HG03442 (cell line): ENCODE results near the gene KLRC2.
A peak's percentile ranks its signal among the peaks of the same experiment; 100 is the strongest.
"Not testable (repeated sequence)": the region's sequence is repeated elsewhere in the genome, so short reads cannot be mapped to it uniquely, and the experiment has no call there.

Source experiments
- ATAC-seq: cut with Tn5 transposase; IDR thresholded peaks from one replicate; pipeline ENCODE4 v1.9.1; 2021; ENCODE audit warnings: mild to moderate bottlenecking, moderate library complexity; ENCODE audit not compliant: unreplicated experiment

The KLRC2 gene

DNA sequence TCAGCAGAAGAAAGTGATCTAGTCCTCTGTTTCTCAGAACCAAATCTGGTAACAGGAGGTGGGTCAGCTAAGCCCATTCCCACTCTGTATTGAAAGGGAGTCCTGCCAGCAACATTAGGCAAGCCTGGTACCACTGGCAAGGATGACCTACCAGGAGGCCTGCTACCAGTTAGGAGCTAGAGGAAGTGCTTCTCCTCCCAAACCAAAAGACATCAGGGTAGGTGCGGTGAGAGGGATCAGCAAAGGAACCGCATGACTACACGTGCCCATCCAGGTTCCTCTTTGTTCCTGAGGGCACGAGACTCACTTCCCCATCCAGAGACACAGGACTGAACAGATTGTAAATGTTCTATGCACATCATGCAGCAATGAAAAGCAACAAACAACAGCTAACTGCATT, 29.1 kb downstream of the KLRC2 start:
- ATAC-seq: no peak

DNA sequence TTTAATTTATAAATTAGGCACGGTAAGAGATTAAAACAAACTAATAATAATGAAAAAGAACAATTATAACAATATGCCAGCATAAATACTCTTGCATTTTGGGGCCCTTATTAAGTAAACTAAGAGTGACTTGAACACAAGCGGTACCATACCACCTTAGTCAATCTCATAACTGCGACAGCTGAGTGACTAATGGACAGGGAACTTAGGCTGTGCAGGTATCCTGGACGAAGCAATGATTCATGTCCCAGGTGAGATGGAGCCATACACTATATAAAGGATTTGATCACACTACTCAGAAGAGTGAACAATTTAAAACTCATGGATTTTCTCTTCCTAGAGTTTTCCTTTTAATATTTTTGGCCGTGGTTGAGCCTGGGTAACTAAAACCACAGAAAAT, 30.5 kb downstream of the KLRC2 start:
- no peak for ATAC-seq

DNA sequence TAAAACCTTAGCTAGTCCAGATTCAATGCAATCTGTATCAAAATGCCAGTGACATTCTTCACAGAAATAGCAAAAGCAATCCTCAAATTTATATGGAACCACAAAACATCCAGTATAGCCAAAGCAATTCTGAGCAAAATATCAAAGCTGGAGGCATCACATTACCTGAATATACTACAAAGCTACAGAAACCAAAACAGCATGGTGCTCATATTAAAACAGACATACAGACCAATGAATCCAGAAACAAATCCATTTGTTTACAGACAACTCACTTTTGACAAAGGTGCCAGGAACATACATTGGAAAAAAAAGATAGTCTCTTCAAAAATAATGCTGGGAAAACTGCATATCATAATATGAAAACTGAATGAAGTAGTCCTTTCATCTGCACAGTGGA, 31.0 kb downstream of the KLRC2 start:
- no peak for ATAC-seq

DNA sequence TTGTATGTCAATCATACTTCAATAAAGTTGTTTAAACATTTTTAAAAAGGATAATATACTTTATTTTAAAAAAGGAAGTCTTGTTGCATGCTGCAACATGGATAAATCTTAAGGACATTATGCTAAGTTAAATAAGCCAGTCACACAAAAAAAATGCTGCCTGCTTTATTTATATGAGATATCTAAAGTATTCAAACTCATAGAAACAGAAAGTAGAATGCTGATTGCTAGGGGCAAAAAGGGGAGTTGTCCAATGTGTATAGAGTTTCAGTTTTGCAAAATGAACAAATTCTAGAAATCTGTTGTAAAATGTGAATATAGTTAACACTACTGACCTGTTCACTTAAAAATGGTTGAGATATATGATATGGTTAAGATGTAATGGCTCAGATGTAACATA, 35.0 kb downstream of the KLRC2 start:
- ATAC-seq: no peak

DNA sequence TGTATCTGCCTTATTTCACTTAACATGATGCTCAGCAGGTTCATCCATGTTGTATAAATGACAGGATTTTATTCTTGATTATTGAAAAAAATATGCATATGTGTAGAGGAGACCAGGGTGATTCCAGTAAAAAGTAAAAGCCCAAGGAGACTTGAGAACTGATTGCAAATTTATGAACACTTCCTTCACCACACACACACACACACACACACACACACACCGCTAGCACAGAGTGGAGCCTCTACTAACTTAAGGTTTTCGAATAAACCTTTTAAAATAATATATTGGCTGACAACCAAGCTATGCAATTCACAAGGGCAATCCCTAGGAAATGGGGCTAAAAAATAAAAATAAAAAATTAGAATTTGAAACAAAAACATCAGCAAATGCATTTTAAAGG, 37.6 kb downstream of the KLRC2 start:
- no peak for ATAC-seq

DNA sequence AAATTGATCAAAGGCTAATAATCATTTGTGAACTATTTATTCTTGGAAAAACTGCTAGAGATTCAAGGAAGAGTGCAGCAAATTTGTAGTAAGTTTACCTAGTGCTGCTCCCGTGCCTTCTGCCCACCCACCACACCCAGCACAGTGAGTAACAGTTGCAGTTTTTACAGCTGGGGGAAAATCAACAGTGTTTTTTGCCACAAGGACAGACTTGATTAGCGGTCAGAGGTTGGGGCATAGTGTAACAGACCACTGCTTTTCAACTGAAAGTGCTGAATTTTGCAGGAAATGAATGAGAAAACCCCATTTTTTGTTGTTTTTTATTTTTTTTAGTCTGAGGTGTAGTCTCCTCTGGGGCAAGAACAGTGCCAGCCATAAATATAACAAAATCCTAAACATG, 38.5 kb downstream of the KLRC2 start:
- no peak for ATAC-seq

DNA sequence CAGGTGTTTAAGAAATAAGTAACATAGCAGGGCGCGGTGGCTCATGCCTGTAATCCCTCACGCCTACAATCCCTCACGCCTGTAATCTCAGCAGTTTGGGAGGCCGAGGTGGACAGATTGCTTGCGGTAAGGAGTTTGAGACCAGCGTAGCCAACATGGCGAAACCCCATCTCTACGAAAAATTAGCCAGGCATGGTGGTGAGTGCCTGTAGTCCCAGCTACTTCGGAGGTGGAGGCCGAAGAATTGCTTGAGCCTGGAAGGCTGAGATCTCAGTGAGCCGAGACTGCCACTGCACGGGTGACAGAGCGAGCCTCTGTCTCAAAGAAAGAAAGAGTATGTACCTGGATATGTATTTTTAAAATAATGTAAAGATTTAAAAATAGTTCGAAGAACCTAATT, 39.6 kb downstream of the KLRC2 start:
- ATAC-seq: not testable (repeated sequence)

DNA sequence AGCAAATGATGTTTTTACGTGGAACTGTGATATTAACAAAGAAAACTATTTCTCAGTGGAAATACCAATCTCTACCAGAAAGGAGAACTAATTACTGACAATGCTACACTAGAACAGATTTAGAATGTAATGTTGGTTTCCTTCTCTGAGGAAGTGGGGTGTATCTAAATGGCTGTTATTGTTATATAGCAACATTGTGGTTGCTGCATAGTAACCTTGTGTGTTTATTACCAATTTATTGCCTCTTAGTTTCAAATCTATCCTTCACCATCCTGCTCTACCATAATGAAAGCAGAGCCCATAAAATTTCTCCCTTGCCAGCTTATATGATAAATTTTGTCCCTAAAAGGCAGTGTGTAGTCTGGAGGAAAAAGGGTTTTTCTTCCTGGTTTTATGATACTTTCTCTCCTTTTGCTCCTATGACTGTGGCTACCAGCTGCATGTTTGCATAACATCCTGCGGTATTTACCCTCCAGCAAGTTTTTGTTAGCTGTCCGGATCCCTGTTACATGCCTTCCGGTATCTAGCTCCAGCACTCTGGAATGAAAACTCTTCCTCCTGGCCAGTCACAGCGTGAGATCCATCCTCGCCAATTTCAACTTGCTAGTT, 40.3 kb downstream of the KLRC2 start:
- peak; percentile 76 for ATAC-seq

DNA sequence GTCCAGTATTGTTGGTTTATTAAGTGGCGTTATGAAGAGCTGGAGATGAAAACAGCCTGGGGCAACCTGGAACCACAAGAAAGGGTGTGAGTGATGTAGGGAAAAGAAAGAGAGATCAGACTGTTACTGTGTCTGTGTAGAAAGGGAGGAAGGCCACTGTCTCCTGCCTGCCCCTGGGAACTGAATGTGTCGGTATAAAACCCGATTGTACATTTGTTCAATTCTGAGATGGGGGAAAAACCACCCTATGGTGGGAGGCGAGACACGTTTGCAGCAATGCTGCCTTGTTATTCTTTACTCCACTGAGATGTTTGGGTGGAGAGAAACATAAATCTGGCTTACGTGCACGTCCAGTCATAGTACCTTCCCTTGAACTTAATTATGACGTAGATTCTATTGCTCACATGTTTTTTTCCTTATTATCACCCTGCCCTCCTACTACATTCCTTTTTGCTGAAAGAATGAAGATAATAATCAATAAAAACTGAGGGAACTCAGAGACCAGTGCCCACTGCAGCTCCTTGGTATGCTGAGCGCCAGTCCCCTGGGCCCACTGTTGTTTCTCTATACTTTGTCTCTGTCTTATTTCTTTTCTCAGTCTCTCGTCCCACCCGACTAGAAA, 41.2 kb downstream of the KLRC2 start:
- not testable (repeated sequence) for ATAC-seq

DNA sequence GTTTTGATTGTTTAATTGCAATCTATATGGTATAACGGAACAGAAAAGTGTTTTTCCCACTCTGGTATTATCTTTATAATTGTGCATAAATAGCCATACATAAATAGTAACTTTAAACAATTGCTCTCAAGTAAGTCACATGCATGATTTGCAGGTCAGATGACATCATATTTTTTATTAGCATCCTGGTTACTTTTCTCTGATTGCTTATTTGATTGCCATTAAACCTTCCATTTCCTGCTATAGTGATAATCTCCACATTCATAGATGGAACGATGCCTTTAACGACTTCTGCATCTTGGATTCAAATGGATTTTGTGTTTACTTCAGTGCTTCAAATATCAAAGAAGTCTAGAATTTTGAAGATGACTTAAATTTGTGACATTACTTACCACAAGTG, 42.5 kb downstream of the KLRC2 start:
- ATAC-seq: no peak

DNA sequence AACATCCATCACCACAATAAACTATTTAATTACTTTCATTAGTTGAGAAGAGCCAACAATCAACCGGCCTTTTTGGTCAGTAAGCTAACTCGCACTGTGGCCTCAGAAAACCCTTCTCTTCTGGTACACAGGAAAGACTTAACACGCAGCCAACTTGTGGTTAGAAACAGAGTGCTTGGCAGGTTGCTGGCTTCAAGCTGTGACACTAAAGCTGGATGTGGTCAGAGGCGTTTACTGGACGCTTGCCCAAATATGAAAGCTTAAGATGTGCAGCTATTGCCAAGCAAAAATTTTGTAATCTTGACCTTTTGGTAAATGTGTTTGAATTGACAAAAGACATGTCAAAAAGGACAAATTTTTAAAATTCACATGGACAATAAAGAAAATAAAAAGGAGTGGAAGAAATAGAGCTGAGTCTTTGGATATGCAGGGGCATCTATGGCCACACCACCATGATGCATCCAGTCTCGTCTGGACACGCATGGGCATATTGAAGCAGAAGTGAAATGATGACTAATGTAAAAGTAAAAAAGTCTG, 43.3 kb downstream of the KLRC2 start:
- peak; percentile 62 for ATAC-seq

DNA sequence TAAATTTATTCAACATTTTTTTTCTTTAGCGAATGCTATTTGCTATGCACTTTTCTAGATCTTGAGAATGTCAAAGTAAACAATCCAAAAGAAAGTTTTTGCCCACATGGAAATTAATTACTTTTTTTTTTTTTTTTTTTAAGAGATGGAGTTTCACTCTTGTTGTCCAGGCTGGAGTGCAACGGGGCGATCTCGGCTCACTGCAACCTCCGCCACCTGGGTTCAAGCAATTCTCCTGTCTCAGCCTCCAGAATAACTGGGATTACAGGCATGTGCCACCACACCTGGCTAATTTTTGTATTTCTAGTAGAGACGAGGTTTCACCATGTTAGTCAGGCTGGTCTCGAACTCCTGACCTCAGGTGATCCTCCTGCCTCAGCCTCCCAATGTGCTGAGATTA, 44.8 kb downstream of the KLRC2 start:
- not testable (repeated sequence) for ATAC-seq

DNA sequence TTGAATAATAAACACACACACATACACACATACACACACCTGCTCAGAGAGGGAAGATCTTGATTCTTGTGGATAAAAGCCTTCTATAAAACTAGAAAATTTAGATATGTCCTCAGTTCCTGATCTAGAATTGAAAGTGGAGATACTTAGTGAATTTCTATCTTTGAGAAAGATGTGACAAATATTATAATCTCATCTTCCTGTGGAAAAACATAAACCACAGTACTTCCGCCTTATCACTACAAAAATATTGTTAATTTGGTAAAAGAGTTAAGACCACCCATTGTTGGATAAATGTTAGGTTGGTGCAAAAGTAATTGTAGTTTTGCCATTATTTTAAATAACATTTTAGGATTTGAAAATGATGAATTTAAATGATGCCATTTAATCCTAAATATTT, 45.9 kb downstream of the KLRC2 start, which contains the start of gene KLRK1:
Gene KLRK1 (minus strand): TSS at position 138 of the 400 bp plus-strand sequence. CDS start 1,231 bp downstream, outside the sequence.
- no peak for ATAC-seq

DNA sequence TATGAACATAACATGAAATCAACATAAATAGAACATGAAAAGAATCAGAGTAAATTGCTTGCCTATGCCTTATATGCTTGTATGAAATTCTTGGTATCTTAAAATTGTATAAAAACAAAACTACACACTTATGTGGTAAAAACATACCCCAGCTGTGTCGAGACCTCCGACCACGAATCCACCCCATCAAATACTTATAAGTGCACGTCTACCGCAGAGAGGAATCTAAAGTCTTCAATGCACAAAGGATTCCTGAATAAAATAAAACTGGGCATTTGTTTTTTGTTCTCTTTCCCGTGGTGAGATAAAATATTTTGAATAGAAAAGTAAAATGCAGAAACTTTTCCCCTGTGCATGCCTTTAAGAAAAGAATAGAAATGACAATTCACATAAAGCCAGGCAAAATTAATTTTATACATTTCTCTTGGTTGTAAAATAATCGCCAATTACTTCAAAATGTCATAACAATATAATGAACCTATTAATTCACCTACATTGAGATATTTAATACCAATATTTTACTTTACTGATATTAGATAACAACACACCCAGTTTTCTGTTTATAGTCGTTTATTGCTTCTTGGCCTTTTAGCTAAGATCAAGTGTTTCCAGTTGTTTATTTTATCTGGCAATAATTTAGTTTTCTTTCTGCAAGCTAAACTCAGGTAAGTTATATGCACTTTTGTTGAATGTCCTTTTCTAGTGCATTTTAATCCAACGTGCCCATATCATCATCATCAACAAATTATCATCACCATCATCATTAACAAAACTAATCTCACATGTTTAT, 47.0 kb downstream of the KLRC2 start:
- no peak for ATAC-seq

DNA sequence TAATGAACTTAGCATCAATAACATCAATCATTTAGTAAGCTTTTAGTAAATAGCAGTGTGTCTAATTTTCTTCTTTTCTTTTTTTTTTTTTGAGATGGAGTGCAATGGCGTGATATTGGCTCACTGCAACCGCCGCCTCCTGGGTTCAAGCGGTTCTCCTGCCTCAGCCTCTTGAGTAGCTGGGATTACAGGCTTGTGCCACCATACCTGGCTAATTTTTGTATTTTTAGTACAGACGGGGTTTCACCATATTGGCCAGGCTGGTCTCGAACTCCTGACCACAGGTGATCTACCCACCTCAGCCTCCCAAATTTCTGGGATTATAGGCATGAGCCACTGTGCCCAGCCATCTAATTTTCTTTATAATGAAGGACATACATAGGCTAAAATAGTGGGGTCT, 48.3 kb downstream of the KLRC2 start:
- ATAC-seq: not testable (repeated sequence)

DNA sequence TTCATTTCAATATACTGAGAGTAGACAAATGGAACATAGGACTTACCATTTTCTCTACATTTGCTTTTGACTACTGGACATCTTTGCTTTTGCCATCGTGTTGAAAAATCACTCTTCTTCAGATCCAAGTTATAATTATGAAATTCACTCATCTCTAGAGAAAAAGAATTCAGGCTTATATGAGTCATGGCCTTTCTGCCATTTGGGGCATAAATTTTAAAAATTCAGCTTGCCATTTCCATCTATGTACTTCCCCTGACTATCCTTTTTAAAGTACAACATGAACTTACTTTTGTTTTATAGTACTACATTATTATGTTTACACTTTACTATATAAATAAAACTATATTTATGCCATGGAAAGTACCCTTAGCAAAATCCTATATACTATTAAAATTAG, 49.0 kb downstream of the KLRC2 start:
- no peak for ATAC-seq

DNA sequence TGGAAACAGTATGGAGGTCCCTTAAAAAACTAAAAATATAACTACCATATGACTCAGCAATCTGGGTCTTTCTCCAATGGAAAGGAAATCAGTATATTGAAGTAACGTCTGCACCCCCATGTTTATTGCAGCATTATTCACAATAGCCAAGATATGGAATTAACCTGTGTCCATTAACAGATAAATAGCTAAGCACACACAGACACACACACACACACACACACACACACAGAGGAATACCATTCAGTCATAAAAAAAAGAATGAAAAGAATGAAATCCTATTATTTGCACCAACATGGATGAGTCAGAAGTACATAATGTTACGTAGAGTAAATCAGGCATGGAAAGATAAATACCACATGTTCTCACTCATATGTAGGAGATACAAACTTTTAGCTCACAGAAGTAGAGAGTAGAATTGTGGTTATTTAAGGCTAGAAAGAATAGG, 50.6 kb downstream of the KLRC2 start:
- no peak for ATAC-seq

DNA sequence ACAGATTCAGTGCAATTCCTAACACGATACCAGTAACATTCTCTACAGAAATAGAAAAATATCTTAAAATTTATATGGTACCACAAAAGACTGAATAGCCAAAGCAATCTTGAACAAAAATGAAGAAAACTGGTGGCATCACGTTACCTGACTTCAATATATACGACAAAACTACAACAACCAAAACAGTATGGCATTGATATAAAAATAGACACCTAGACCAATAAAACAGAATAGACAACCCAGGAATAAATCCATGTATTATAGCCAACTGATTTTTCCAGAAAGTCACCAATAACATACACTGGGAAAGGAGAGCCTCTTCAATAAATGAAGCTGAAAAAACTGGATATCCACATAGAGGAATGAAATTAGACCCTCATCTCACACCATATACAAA, 51.6 kb downstream of the KLRC2 start:
- no peak for ATAC-seq

DNA sequence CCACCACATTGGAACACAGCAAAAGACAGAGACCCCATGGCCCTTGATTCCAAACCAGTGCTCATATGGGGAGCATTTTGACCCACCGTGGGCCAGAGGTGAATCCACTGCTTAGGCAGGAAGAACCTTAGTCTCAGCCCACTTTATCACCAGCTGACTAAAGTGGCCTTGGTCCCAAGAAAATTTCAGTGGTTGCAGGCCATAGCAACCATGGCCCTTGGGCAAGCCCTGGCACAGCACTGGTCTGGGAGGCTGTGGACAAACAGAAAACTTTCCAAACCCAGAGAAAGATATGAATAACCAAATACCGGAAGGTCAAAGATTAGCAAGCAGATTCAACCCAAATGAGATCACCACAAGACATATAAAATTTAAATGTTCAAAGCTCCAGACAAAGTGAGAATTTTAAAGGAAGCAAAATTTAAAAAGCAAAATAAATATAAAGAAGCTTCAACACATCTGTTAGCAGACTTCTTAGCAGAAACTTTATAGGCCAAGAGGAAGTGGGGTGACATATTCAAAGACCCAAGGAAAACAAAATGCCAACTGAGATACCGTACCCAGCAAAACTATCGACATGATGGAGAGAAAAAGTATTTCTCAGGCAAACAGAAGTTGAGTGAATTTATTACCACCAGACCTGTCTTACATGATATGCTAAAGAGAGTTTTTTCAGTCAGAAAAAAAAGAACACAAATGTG, 53.7 kb downstream of the KLRC2 start:
- no peak for ATAC-seq
